HG03066 (cell line): ENCODE data around the gene TTC16.
A peak's percentile ranks its signal among the peaks of the same experiment; 100 is the strongest.

ENCODE experiments used
- ATAC-seq: cut with Tn5 transposase; IDR thresholded peaks from one replicate; pipeline ENCODE4 v1.9.1; 2021; ENCODE audit warnings: low read depth; ENCODE audit not compliant: unreplicated experiment

The TTC16 gene

GRCh38 chr9:127697575-127697974 lies 18.3 kb upstream of the TTC16 start:
- ATAC-seq, result no peak

GRCh38 chr9:127698386-127698785 lies 17.5 kb upstream of the TTC16 start:
- ATAC-seq, result no peak

- no peak for ATAC-seq
Observed at GRCh38 chr9:127698985-127699670, 16.8 kb upstream of the TTC16 start.

GRCh38 chr9:127700140-127700539 lies 15.7 kb upstream of the TTC16 start:
- ATAC-seq, result no peak

- ATAC-seq, result no peak
Observed at GRCh38 chr9:127700594-127701255, 15.2 kb upstream of the TTC16 start.

- no peak for ATAC-seq
Observed at GRCh38 chr9:127703289-127703946, 12.5 kb upstream of the TTC16 start.

GRCh38 chr9:127705577-127706379 lies 10.1 kb upstream of the TTC16 start:
- ATAC-seq, result no peak

- ATAC-seq, result no peak
Observed at GRCh38 chr9:127706836-127707241, 9.0 kb upstream of the TTC16 start, which contains the start of gene CFAP157. TSS of gene CFAP157 (plus strand) at chr9:127706988. CDS start at chr9:127707032, 44 bp downstream.

- ATAC-seq, result no peak
Observed at GRCh38 chr9:127707766-127708165, 8.1 kb upstream of the TTC16 start.

- ATAC-seq, result no peak
Observed at GRCh38 chr9:127708952-127709587, 6.8 kb upstream of the TTC16 start.

- ATAC-seq, result no peak
Observed at GRCh38 chr9:127710204-127710783, 5.6 kb upstream of the TTC16 start.

GRCh38 chr9:127711226-127711701 lies 4.6 kb upstream of the TTC16 start:
- ATAC-seq, result no peak

- ATAC-seq, result no peak
Observed at GRCh38 chr9:127711831-127712274, 4.0 kb upstream of the TTC16 start.

- no peak for ATAC-seq
Observed at GRCh38 chr9:127712371-127712770, 3.5 kb upstream of the TTC16 start.

GRCh38 chr9:127712867-127713266 lies 3.0 kb upstream of the TTC16 start:
- no peak for ATAC-seq

- ATAC-seq, result no peak
Observed at GRCh38 chr9:127714020-127714750, 1.7 kb upstream of the TTC16 start.

GRCh38 chr9:127714951-127715469 lies 869 bp upstream of the TTC16 start:
- ATAC-seq, result peak; percentile 8

- ATAC-seq, result no peak
Observed at GRCh38 chr9:127716412-127716811, 533 bp downstream of the TTC16 start.

- ATAC-seq, result no peak
Observed at GRCh38 chr9:127717766-127718165, 1.9 kb downstream of the TTC16 start.
